Activated T-cell treated with anti-CD3 and anti-CD28 coated beads, Interleukin-2, amount 50 U/mL, for 4 hours (primary cell): Measurements from ENCODE around the gene VARS1. TPM values are rescaled to one million over a fixed set of nuclear protein-coding genes. Genes with fewer than 3 reads are reported as not detected.
"Not testable (repeated sequence)": the region's sequence is repeated elsewhere in the genome, so short reads cannot be mapped to it uniquely, and the experiment has no call there.

Experiments
- ATAC-seq, 2 donors: fragments of 200-7000 bp; cut with Tn5 transposase; one replicate each; pipeline ENCODE4 v1.10.0; 2021
- DNase-seq: peaks from one replicate; pipeline ENCODE4 v3.0.0-alpha.2; 2020
- H3K27me3 Mint-ChIP-seq: one replicate; pipeline ENCODE4 v1.8.0; 2021; ENCODE audit warnings: low read depth, mixed read lengths
- H3K36me3 Mint-ChIP-seq: one replicate; pipeline ENCODE4 v1.8.0; 2022; ENCODE audit warnings: mixed read lengths; ENCODE audit not compliant: insufficient read depth
- H3K4me1 Mint-ChIP-seq: one replicate; pipeline ENCODE4 v1.8.0; 2021; ENCODE audit warnings: low read depth, mixed read lengths
- H3K4me3 Mint-ChIP-seq: one replicate; pipeline ENCODE4 v1.8.0; 2021; ENCODE audit warnings: mild to moderate bottlenecking, moderate library complexity, mixed read lengths
- H3K9me3 Mint-ChIP-seq: one replicate; pipeline ENCODE4 v1.8.0; 2021; ENCODE audit warnings: mixed read lengths
- total RNA-seq, 3 donors: library from RNA; stranded (reverse); gene quantifications; one replicate each; pipeline ENCODE4 v1.2.1, GENCODE V29; 2021

Gene VARS1
- total RNA-seq, 3 donors from 2014 or later = 231 to 263 (median 234) TPM

DNA sequence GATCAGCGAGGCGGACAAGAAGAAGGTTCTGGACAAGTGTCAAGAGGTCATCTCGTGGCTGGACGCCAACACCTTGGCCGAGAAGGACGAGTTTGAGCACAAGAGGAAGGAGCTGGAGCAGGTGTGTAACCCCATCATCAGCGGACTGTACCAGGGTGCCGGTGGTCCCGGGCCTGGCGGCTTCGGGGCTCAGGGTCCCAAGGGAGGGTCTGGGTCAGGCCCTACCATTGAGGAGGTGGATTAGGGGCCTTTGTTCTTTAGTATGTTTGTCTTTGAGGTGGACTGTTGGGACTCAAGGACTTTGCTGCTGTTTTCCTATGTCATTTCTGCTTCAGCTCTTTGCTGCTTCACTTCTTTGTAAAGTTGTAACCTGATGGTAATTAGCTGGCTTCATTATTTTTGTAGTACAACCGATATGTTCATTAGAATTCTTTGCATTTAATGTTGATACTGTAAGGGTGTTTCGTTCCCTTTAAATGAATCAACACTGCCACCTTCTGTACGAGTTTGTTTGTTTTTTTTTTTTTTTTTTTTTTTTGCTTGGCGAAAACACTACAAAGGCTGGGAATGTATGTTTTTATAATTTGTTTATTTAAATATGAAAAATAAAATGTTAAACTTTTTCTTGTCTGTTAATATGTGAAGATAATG, 34.2 kb upstream of the VARS1 start:
- Mint-ChIP-seq H3K4me1 (peaks cover 35% of the 10 kb centered on the region), H3K4me3 (peak overlapping the region; percentile 95), H3K9me3 (no peaks in the 10 kb centered on the region), H3K27me3 (no peaks in the 10 kb centered on the region), H3K36me3 (peaks cover 2% of the 10 kb centered on the region)
- ATAC-seq = no peak
- no peak for DNase-seq

GRCh38 chr6:31827286-31828079, 31.9 kb upstream of the VARS1 start, which contains the start of gene HSPA1B:
TSS of gene HSPA1B (plus strand) at chr6:31827738. CDS start at chr6:31827951, 213 bp downstream.
- Mint-ChIP-seq H3K4me3 (peak within 1 kb of the TSS; percentile 83), H3K27me3 (no peaks in the 10 kb centered on the region), H3K9me3 (no peaks in the 10 kb centered on the region), H3K4me1 (peaks cover 45% of the 10 kb centered on the region), H3K36me3 (peaks cover 2% of the 10 kb centered on the region)
- DNase-seq (peak; percentile 80), ATAC-seq (peak; percentile 78 to 83)

DNA sequence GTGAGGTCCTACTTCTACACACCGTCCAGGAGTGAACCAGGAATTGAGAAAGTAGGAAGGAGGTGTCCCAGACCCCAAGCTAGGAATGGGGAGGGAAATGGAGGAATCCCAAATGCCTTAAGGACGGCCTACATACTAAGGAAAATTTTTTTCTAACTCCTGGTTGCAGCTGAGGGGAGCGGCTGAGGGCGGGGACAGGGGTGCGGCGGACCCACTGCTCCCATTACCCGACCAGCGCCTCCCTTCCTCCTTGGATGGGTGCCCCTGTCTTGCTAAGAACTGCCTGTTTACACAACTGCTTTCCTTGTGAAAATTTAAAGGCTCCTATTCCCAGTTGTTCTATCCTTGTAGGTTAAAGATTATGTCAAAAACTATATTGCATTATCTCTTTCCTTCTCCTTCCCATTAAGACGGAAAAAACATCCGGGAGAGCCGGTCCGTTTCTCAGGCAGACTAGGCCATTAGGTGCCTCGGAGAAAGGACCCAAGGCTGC, 31.3 kb upstream of the VARS1 start:
- Mint-ChIP-seq H3K4me1 (peaks cover 50% of the 10 kb centered on the region), H3K27me3 (no peaks in the 10 kb centered on the region), H3K9me3 (no peaks in the 10 kb centered on the region)

GRCh38 chr6:31825553-31825952, 30.0 kb upstream of the VARS1 start:
- H3K4me3 Mint-ChIP-seq = no peak overlapping the region
- no peaks in the 10 kb centered on the region for H3K27me3 Mint-ChIP-seq
- ATAC-seq = no peak
- H3K36me3 Mint-ChIP-seq = peaks cover 2% of the 10 kb centered on the region
- peaks cover 50% of the 10 kb centered on the region for H3K4me1 Mint-ChIP-seq
- no peaks in the 10 kb centered on the region for H3K9me3 Mint-ChIP-seq
- DNase-seq = no peak

More for the DNA sequence above, 31.3 kb upstream of the VARS1 start:
- H3K36me3 Mint-ChIP-seq = peaks cover 2% of the 10 kb centered on the region
- DNase-seq (no peak), ATAC-seq (peak; percentile 8 to 19)
- peak overlapping the region; percentile 83 for H3K4me3 Mint-ChIP-seq

GRCh38 chr6:31823592-31824196, 28.1 kb upstream of the VARS1 start:
- ATAC-seq, H3K36me3 Mint-ChIP-seq, H3K9me3 Mint-ChIP-seq, DNase-seq, H3K27me3 Mint-ChIP-seq, H3K4me3 Mint-ChIP-seq: not testable (repeated sequence)
- peaks cover 54% of the 10 kb centered on the region for H3K4me1 Mint-ChIP-seq

GRCh38 chr6:31822036-31822821, 26.7 kb upstream of the VARS1 start:
- Mint-ChIP-seq H3K4me1 (peaks cover 67% of the 10 kb centered on the region), H3K4me3 (peak overlapping the region; percentile 94), H3K36me3 (no peaks in the 10 kb centered on the region), H3K27me3 (no peaks in the 10 kb centered on the region), H3K9me3 (no peaks in the 10 kb centered on the region)
- peak; percentile 38 to 42 for ATAC-seq
- peak; percentile 46 for DNase-seq

DNA sequence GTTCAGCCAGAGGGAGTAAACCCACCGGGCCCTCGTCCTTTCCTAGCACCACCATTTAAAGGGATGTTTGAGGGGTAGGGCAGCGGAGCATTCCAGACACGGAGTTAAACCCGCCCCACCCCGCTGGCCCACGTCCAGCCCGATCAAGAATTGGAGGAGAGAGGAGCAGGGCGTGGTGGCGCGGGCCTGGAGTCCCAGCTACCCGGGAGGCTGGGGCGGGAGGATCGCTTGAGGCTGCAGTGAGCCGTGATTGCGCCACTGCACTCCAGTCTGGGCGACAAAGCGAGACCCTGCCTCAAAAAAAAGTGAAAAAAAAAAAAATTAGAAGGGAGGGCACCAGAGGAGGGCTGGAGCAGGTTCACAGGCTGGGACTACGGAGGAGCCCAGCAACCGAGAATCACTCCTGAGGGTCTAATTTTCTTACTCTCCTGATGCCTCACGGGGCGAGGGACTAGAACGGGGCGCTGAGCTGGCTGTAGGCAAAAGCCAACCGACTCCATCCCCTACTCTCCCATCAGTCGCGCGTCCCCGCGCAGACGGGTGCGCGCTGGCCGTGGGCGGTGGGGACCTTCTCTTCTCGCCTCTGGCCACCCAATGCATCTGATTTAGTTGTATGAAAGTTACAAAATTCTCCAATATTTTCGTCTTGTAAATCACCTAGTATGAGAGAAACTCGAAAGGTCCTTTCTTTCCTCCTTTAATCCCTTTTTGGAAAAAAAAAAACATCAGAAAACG, 25.9 kb upstream of the VARS1 start:
- Mint-ChIP-seq H3K36me3 (no peaks in the 10 kb centered on the region), H3K4me3 (peak overlapping the region; percentile 94), H3K27me3 (no peaks in the 10 kb centered on the region), H3K9me3 (no peaks in the 10 kb centered on the region), H3K4me1 (peaks cover 60% of the 10 kb centered on the region)
- peak; percentile 48 for DNase-seq
- ATAC-seq = peak; percentile 31 to 42

GRCh38 chr6:31820399-31820798, 24.8 kb upstream of the VARS1 start:
- H3K36me3 Mint-ChIP-seq, H3K9me3 Mint-ChIP-seq, ATAC-seq, DNase-seq, H3K27me3 Mint-ChIP-seq: not testable (repeated sequence)
- peak overlapping the region; percentile 94 for H3K4me3 Mint-ChIP-seq
- H3K4me1 Mint-ChIP-seq = peaks cover 55% of the 10 kb centered on the region

DNA sequence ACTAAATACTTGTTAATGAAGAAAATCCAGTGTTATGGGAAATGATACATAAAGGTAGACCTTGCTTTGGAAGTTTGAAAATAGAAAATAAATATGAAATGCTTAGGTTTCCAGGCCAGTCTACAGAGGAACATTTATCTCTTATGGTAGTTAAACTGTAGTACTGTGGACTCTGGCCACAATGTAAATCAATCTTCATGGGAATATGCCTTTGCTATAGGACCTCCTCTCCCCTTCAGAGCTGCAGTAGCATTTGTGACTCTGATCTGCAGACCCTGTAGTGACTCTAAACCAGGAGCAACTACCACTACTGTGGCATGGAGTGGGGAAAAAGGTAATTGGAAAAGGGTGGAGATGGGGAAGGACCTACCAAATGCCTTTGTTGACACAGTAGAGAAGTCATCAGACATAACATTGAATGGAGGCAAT, 24.3 kb upstream of the VARS1 start:
- DNase-seq (no peak), ATAC-seq (no peak)
- Mint-ChIP-seq H3K9me3 (no peaks in the 10 kb centered on the region), H3K4me1 (peaks cover 53% of the 10 kb centered on the region), H3K4me3 (peak overlapping the region; percentile 30), H3K36me3 (no peaks in the 10 kb centered on the region), H3K27me3 (no peaks in the 10 kb centered on the region)

DNA sequence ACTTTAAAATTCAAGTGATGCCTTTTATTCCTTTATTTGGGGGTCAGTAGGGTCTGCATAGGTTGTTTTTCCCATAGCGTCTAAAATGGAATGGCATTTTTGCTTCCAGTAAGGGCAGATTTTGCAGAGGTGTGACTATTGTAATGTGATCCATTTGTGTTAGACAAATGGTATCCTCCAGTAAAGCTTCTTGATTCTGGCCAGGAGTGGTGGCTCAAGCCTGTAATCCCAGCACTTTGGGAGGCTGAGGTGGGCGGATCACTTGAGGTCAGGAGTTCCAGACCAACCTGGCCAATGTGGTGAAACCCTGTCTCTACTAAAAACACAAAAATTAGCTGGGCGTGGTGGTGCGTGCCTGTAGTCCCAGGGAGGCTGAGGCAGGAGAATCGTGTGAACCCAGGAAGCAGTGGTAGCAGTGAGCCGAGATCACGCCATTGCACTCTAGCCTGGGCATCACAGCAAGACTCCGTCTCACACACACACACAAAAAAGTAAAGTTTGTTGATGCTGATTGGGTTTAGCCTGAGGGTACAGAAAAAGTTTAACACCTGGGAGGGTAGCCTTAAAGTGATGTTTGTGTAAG, 22.5 kb upstream of the VARS1 start:
- not testable (repeated sequence) for DNase-seq, H3K36me3 Mint-ChIP-seq, H3K9me3 Mint-ChIP-seq, ATAC-seq, H3K27me3 Mint-ChIP-seq
- Mint-ChIP-seq H3K4me1 (peaks cover 59% of the 10 kb centered on the region), H3K4me3 (peak overlapping the region; percentile 88)

GRCh38 chr6:31817133-31817928, 21.8 kb upstream of the VARS1 start:
- H3K27me3 Mint-ChIP-seq, H3K9me3 Mint-ChIP-seq, H3K36me3 Mint-ChIP-seq, DNase-seq: not testable (repeated sequence)
- H3K4me1 Mint-ChIP-seq = peaks cover 59% of the 10 kb centered on the region
- peak; percentile 22 to 24 for ATAC-seq
- H3K4me3 Mint-ChIP-seq = peak overlapping the region; percentile 88

GRCh38 chr6:31815025-31815838, 19.7 kb upstream of the VARS1 start, which contains the start of the genes HSPA1A and HSPA1L:
TSS of gene HSPA1A (plus strand) at chr6:31815543. CDS start at chr6:31815757, 214 bp downstream.
TSS of gene HSPA1L (minus strand) at chr6:31815283. CDS start at chr6:31811972, 3,311 bp downstream.
- Mint-ChIP-seq H3K9me3 (no peaks in the 10 kb centered on the region), H3K4me1 (peaks cover 61% of the 10 kb centered on the region), H3K36me3 (peaks cover 9% of the 10 kb centered on the region), H3K4me3 (peak within 1 kb of the TSS; percentile 86), H3K27me3 (no peaks in the 10 kb centered on the region)
- peak; percentile 19 to 23 for ATAC-seq
- DNase-seq = peak; percentile 43
